HUDEP-2 (cell line): ENCODE data around the gene ZBTB7B.
A peak's percentile ranks its signal among the peaks of the same experiment; 100 is the strongest.

Source experiments
- DNase-seq, 76 experiments: peaks; one replicate each; lab custom pipeline; 2025; ENCODE audit not compliant: unreplicated experiment in 76 of 76; lab: John Stamatoyannopoulos, UW

The ZBTB7B gene

DNA sequence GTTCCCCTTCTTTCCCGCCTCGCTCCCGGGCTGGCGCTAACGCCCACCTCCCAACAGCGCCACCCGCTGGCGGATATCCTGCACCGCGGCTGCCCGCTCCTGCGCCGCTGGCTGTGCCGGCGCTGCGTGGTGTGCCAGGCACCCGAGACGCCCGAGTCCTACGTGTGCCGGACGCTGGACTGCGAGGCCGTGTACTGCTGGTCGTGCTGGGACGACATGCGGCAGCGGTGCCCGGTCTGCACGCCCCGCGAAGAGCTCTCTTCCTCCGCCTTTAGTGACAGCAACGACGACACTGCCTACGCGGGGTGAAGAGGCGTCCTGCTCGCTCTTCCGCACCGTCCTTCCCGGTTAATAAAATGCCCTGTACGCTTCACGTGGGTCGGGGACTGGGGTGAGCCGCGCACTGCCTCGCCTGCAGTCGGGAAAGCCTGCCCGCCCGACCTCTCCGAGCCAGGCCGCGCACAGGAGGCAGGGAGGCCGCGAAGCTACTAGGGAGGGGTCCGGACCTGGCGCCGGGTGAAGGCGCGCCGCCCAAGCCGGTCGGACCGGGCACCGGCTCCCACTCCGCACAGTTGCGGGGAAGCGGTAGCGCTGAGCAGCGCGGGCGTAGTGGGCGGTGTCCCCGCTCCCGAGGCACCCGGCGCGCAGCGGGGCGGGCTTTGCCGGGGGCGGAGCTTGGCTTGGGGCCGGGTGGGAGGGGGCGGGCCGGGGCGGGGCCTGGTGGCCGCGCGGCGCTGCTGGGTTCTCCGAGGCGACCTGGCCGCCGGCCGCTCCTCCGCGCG, 48.1 kb downstream of the ZBTB7B start, which contains the start of gene ADAM15:
ADAM15 (plus strand) TSS at position 757 of the 782 bp plus-strand sequence. CDS start 71 bp downstream, outside the sequence.
- peak in 72 of 76 experiments; percentile 15 to 89 (median 69) for DNase-seq

DNA sequence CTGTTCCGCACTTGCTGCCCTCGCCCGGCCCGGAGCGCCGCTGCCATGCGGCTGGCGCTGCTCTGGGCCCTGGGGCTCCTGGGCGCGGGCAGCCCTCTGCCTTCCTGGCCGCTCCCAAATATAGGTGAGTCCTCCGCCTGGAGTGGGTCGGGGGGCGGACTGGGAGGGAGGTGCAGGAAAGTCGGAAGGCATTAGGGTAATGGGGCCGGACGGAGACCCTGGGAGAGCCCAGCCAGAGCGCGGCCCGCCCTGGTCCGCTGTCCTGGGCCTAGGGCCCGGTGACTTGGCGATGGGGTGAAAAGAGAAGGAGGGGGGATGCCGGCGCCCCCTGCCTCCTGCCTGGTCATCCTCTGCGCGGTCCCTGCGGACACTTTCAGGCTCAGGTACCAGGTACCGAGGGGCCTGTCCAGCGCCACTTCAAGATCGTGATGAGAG, 48.8 kb downstream of the ZBTB7B start:
- no peak for DNase-seq

DNA sequence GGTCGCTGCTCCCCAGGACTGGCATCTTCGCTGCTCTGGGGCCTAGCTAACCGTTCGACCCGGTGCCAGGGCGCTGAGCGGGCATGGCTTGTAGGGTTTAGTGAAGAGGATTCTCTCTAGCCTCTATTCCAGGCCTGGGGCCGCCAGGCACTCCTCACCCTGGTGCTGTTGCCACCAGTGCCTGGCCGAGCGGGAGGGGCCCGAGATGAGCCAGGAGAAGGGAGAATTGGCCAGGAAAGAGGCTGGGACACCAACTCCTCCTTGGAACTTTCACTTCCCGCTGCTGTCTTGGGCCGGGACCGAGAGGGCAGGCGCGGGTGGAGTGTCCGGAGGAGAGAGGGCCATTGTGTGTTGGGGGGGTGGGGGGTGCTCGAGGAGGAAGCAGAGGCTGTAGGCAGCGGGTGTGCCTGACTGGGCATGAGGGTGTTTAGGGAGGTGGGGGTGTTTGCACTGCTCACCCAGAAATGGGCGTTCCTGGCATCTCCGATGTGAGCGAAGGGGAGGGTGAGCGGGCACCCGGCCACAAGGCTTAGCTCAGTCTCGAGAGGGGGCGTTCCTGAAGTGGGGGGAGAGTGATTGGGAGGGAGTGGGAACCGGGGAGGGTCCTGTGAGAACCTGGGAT, 49.3 kb downstream of the ZBTB7B start:
- peak in 64 of 76 experiments; percentile 12 to 77 (median 47) for DNase-seq

DNA sequence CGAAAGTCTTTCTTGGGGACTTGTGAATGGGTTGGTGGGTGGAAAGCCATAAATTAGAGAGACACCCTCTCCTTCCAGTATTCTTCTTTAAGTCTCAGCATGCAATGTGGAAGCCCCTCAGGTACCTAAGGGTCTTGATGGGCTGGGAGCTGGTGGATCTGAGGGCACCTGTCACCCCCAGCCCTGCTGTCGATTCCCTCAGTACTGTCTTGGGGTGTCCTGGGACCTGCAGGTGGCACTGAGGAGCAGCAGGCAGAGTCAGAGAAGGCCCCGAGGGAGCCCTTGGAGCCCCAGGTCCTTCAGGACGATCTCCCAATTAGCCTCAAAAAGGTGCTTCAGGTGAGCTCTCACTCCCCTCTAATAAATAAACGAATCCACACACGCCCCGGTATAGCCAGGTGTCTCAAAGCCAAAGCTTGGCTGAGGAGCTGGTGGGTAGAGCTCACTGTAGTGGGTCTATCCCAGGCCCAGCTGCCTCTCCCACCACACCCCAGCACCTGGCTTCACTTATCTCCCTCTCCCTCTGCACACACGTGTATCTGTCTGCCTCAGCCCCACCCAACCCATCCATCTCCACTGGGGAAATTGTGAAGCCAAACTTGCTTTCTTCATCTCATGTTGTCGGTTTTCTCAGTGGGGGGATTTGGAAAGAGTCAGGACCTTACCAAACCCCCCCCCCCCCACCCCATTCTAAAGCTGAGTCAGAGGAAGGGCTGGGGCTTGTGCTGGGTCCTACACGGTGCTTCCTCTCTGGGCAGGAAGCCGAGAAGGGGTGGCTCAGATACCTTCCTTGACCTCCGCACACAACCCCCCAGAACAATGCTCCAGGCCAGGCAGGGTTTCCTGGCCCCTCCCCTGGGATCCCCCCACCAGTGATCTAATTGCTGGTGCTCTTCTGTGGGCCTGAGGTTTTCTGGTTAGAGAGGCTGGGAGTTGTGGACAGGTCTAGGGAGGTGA, 50.1 kb downstream of the ZBTB7B start:
- peak in 30 of 76 experiments; percentile 6 to 40 (median 21) for DNase-seq

DNA sequence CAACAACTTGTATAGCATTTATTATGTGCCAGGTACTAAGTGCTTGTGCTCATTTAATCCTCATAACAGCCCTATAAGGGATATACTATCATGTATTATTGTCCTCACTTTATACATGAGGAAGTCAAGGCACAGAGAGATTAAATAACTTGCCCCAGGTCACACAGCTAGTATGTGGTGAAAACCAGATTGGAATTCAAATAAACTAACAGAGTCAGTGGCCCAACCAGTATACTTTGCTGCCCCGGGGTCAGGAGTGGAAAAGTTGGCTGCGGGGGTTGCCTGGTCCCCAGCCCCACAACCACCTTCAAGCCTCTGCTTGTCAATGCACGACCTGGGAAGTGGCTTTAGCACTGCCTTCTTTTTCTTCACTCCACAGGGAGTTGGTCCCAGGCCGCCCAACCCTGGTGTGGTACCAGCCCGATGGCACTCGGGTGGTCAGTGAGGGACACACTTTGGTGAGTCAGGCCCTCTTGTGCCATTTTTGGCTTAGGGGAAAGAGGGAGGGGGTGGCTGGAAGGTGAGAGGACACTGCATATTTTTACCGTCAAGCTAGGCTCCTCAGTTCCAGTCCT, 51.0 kb downstream of the ZBTB7B start:
- DNase-seq: no peak

DNA sequence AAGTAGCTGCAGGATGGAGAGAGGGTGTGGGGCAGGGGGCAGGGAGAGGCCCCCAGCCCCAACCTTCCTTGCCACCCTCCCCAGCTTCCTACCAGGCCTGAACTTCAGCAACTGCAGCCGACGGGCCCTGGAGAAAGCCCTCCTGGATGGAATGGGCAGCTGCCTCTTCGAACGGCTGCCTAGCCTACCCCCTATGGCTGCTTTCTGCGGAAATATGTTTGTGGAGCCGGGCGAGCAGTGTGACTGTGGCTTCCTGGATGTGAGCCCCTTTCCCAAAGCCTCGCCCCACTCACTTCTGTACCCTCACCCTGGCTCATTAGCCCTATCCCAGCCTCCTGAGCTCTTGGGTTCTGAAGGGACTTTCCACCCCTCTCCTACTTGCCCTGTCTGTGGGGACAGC, 54.5 kb downstream of the ZBTB7B start:
- no peak for DNase-seq

DNA sequence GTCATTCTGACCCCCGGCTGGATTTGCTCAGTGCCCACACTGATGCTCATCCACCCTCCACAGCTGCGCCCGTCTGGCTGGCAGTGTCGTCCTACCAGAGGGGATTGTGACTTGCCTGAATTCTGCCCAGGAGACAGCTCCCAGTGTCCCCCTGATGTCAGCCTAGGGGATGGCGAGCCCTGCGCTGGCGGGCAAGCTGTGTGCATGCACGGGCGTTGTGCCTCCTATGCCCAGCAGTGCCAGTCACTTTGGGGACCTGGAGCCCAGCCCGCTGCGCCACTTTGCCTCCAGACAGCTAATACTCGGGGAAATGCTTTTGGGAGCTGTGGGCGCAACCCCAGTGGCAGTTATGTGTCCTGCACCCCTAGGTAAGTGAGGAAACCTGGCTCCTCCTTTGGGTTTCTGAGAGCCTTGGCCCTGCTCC, 55.2 kb downstream of the ZBTB7B start:
- DNase-seq: no peak

DNA sequence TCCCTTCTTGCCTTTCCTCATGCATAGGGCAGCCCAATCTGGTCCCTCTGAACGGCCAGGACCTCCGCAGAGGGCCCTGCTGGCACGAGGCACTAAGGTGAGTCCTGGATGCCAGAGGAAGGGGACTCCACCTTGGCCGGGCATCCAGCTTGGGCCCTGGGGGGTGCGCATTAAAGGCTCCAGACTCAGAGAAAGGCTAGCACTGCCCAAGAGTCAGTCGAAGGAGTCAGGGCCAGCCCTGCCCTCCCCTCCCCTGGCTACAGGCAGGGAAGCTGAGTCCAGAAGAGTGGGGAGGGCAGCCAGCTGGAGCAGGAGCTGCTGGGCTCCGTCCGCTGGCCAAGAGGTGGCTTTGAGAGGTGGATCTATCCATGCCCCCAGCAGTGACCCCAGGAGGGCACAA, 58.1 kb downstream of the ZBTB7B start:
- no peak for DNase-seq

DNA sequence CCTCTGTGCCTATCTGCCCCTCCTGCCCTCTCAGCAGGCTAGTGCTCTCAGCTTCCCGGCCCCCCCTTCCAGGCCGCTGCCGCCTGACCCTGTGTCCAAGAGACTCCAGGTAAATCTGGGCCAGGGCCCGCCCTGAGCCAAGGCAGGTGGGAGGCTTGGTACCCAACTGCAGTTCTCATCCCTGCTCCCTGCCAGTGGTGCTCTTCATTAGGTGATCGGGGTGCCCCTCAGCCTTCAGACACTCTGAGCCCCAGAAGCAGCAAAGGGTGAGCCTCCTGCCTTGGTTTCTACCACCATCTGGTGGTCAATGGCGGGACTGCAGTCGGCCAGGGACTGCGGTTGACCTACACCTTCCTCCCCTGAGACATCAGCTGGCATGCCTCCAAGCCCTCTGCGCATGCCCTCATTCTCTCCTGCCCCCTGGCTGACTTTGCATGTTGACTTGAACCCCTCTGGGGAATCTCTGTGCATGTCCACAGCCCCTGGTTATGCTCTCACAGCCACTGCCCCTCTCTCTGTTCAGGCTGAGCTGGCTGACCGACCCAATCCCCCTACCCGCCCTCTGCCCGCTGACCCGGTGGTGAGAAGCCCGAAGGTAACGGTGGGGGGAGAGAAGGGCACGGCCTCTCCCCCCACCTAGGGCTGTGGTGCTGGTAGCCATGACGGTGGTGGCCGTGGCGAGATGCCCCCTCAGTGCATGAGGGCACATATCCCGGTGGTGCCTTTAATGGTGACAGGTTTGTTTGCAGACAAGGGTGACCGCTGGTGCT, 59.0 kb downstream of the ZBTB7B start:
- peak in 74 of 76 experiments; percentile 21 to 95 (median 82) for DNase-seq

DNA sequence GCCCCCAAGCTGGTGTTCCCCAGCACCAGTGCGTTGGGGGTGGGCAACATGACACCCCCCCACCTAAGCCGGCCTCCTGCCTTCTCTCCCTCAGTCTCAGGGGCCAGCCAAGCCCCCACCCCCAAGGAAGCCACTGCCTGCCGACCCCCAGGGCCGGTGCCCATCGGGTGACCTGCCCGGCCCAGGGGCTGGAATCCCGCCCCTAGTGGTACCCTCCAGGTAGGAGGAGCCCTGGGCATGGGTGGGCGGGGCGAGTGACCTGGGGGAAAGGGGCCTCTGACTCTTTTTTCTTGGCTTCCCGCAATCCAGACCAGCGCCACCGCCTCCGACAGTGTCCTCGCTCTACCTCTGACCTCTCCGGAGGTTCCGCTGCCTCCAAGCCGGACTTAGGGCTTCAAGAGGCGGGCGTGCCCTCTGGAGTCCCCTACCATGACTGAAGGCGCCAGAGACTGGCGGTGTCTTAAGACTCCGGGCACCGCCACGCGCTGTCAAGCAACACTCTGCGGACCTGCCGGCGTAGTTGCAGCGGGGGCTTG, 59.6 kb downstream of the ZBTB7B start:
- no peak for DNase-seq

DNA sequence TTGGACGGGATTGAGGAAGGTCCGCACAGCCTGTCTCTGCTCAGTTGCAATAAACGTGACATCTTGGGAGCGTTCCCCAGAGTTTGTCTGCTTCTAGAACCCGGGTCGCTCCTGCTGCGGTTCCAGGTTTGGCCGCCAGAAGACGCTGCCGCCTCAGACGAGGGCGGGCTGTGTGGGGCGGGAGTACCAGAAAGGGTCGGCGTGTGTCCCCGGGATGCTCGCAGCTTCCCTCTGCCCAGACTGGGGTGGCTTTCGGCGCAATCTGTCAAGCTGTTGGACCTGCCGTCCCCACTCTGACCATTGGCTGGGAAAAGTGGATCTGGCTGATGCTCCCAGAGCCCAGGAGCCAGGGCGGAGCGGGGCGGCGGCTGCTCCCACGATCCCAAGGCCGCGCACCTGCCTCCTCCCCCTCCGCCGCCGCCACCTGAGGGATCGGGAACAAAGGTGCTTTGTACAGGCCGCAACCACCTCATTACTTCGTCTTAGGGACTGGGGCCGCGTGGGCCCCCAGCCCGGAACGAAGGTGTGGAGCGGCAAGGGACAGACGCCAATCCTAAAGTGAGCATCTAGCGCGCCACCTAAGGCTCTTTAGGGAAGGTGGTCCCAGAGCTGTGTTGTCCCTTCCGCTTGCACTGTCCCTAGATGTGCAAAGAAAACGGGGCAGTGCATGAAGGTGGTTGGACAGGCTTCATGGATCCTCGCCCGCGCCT, 60.3 kb downstream of the ZBTB7B start:
- peak in 55 of 76 experiments; percentile 4 to 70 (median 45) for DNase-seq

DNA sequence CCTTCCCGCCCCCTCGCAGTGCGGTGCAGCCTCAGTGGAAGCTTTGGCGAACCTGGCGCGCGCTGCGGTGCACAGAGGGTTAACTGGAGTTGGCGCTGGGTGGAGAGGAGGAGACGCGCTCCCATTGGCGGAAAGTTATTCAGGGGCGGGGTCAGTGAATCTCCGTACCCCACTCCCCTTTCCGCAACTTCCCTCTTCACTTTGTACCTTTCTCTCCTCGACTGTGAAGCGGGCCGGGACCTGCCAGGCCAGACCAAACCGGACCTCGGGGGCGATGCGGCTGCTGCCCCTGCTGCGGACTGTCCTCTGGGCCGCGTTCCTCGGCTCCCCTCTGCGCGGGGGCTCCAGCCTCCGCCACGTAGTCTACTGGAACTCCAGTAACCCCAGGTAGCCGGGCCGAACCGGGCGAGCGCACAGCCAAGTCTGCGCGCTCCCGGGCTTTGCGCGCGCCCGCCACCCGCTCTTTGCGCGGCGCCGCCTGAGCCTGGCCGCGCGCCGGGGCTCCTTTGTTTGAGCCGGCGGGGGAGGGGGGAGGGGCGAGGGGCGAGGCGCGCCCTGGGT, 61.0 kb downstream of the ZBTB7B start, which contains the start of gene EFNA4:
EFNA4 (plus strand) TSS at position 191 of the 561 bp plus-strand sequence; CDS start at position 275, 84 bp downstream.
- peak in 68 of 76 experiments; percentile 12 to 78 (median 62) for DNase-seq

DNA sequence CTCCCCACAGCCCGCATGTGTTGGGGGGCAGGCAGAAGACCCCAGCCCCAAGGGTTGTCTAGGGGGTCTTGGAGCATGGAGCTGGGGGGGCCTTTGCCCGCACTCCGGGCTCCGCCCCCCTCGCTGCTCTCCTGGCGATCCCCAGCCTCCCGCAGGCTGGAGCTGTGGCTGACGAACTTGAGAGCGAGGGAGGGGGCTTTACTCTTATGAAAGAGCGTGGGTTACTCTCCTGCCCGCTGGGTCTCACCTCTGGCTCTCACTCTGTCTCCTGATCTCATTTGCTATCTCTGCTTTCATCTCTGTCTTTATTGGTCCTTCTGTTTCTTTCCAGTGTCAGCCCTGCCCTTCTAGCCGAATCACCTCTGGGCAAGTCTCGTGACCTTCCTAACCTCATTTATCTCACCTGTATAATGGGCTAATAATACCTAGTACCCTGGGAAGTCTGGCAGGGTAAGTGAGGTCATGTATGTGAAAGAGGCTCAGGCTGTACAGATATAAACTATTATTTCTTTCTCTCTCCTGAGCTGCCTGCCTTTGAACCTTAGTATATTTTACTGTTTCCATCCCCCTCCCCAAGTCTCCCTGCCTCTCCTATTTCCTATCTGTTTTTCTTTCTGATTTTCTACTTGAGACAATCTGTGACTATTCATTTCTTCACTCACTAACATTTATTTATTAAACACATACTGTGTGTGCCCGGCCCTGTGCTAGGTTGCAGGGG, 61.7 kb downstream of the ZBTB7B start:
- DNase-seq: peak in 1 of 76 experiments; percentile 9

DNA sequence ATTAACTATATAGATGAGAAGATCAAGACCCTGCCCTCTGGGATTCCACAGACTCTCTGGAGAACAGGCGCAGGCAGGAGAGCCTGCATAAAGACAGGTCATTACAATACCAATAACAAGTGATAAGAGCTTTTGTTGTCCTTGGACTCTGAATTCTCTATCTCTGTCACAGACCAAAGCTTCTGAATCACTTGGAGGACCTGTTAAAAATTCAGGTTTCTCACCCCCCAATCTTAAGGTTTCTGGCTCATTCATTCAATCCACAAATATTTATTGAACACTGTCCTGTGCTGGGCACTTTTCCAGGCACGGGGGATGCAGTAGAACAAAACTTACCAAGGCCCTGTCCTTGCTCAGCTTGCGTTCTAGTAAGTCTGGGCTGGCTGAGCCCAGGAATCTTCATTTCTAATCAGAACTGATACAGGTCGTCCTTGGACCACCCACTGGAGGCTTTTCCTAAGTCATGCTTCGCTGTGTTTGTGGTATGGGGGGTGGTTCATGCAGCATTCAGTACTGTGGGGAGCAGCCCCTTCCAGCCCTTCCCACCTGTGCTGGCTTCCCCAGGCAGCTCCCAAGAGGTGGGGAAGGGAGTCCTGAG, 62.3 kb downstream of the ZBTB7B start:
- DNase-seq: no peak

DNA sequence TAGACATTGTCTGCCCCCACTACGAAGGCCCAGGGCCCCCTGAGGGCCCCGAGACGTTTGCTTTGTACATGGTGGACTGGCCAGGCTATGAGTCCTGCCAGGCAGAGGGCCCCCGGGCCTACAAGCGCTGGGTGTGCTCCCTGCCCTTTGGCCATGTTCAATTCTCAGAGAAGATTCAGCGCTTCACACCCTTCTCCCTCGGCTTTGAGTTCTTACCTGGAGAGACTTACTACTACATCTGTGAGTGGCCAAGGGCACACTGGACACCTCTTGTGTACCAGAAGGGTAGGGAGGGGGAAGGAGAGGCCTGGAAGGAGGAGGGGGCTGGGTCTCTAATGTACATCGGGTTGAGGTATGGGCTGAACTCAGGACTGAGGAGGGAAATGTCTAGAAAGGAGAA, 64.2 kb downstream of the ZBTB7B start:
- DNase-seq: no peak
